Superior temporal gyrus (tissue), 1 donor: ENCODE results near the gene GRAMD1C.
"Not testable (repeated sequence)": the region's sequence is repeated elsewhere in the genome, so short reads cannot be mapped to it uniquely, and the experiment has no call there.

Experiments
- DNase-seq: peaks from one replicate; pipeline ENCODE4 v3.0.0-alpha.2; 2016; ENCODE audit errors: extremely low spot score

The GRAMD1C gene

DNA sequence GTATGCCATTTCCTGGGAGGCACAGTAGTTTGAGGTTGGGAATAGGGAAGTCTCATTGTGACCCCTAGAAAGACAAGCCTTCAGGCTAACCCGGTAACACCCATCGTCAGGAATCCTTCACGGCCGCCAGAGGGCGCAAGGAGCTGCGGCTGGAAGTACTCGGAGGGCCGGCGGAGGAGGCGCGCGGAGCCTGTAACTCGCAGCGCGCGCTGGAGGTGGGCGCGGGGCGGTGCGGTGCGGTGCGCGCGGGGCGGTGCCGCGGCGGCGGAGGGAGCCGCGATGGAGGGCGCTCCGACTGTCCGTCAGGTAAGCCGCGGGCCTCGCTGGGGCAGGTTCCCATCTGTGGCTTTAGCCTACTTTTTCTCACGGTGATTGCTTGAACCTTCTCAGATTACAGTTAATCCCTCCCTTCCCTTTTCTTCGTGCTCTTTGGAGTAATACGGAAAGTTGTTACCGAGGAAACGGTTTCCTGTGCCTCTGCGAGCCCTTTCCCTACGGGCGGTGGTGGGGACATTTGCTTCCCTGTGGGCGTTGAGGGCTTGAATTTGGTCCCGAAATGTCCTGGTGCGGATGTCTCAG, at the start of gene GRAMD1C:
GRAMD1C (plus strand) TSS at position 158 of the 579 bp plus-strand sequence; CDS start at position 280, 122 bp downstream.
- DNase-seq, result peak; percentile 85

- DNase-seq, result no peak
These were observed 47.2 kb upstream of the GRAMD1C start for GRCh38 chr3:113791381-113791780.

GRCh38 chr3:113794526-113794925, 44.1 kb upstream of the GRAMD1C start:
- no peak for DNase-seq

GRCh38 chr3:113795693-113796092, 42.9 kb upstream of the GRAMD1C start:
- DNase-seq, result no peak

DNA sequence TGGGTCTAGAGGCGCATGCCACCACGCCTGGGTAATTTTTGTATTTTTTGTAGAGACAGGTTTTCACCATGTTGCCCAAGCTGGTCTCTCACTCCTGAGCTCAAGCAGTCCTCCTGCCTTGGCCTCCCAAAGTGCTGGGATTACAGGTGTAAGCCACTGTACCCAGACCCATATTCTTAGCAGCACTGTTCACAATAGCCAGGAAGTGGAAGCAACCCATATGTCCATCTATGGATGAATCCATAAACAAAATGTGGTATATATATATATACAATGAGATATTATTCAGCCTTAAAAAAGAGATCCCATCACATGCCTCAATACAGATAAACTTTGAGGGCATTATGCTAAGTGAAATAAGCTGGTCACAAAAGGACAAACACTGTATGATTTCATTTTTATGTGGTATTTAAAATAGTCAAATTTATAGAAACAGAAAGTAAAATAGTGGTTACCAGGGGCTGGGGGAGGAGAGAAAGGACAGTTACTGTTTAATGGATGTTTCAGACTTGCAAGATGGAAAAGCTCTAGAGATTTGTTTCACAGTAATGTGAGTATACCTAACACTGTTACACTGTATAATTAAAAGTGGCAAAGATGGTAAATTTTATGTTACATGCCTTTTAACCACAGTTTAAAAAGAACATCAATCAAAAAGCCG, 35.7 kb upstream of the GRAMD1C start:
- DNase-seq, result no peak

DNA sequence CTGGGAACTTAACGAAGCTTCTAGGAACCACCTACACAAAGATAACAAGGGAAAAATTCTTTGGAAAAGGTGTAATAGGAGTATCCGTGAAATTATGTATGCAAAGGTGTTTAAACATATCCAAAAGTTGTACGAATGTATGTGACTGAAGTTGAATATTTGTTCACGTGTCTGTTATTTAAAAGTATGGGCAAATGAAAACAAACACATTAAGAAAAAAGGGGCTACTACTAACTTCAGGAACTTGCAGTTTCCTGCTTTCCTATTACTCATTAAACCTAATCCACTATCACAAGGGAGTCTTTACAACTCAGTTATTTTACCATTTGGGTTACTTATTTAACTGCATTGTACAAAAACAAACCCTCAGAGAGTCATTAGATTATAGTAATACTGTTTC, 33.9 kb upstream of the GRAMD1C start:
- DNase-seq, result no peak

- DNase-seq, result no peak
These were observed 33.3 kb upstream of the GRAMD1C start for GRCh38 chr3:113805249-113805648.

DNA sequence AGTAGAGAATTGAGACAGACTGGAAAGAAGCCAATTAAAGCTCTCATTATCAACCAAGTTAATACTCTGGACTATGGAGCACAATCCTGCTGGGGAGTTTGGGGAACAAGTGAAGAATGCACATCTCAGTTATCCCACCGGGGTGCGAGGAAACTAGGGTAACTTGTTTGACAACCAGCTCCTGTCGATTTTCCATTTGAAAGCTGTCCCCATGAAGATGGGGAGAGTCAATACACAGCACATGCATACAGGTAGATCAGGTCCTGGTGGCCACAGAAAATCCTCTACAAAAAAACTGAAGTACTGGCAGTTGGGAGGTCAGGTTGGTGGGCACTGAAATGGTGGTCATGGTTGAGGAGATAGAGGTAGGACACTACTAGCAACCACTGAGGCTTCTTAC, 25.7 kb upstream of the GRAMD1C start:
- no peak for DNase-seq

- no peak for DNase-seq
These were observed 18.7 kb upstream of the GRAMD1C start for GRCh38 chr3:113819866-113820265.

- DNase-seq, result no peak
These were observed 13.5 kb upstream of the GRAMD1C start for GRCh38 chr3:113825090-113825489.

- DNase-seq, result no peak
These were observed 10.0 kb upstream of the GRAMD1C start for GRCh38 chr3:113828600-113828999.

- no peak for DNase-seq
These were observed 8.8 kb upstream of the GRAMD1C start for GRCh38 chr3:113829576-113830354.

- no peak for DNase-seq
These were observed 7.6 kb upstream of the GRAMD1C start for GRCh38 chr3:113831103-113831355.

DNA sequence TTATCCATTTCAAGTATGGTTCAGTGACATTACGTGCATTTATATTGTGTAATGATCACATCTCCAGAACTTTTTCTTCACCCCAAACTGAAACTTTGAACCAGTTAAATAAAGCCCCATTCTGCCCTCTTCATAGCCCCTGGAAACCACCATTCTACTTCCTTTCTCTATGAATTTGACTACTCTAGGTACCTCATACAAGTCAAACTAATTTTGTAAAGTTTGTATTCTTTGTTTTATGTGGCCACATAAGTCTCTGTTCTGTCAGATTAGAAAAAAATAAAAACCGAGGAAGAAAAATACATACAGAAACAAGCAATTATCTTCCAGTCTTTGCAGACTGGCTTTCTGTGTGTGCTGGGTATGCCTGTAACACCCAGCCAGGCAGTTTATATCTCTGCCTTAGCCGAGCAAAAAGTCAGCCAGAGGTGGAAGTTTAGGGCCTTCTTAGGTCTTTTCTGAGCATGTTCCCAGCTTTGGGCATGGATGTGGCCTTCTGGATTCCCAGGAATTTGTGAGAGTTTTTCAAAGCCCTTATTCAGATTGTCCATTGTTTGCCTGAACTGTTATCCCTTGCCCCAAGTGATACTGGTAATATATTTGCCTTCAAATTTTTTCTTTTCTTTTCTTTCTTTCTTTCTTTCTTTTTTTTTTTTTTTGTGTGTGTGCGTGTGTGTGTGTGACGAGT, 6.0 kb upstream of the GRAMD1C start:
- no peak for DNase-seq

GRCh38 chr3:113834983-113835382, 3.6 kb upstream of the GRAMD1C start:
- DNase-seq, result no peak

- no peak for DNase-seq
These were observed 963 bp downstream of the GRAMD1C start for GRCh38 chr3:113839551-113839950.

GRCh38 chr3:113844622-113845222, 6.1 kb downstream of the GRAMD1C start:
- peak; percentile 74 for DNase-seq

DNA sequence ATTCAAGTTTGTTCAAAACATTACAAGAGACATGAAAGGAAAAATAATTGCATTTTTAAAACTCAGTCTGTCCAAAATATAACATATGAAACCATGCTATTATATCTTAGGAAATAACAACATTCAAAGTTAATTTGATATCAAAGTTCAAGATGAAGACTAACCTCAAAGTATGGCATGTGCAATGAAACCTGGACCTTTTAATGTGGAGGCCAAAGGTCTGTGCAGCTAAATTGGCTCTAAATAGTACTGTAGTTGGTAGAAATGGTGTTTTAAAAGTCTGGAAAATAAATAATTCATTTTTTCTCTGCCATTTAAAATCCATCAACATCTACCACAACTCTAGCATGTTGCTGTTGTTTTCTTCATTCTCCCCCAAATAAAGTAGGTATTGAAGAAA, 8.7 kb downstream of the GRAMD1C start:
- DNase-seq, result no peak

- DNase-seq, result no peak
These were observed 9.3 kb downstream of the GRAMD1C start for GRCh38 chr3:113847664-113848461.

DNA sequence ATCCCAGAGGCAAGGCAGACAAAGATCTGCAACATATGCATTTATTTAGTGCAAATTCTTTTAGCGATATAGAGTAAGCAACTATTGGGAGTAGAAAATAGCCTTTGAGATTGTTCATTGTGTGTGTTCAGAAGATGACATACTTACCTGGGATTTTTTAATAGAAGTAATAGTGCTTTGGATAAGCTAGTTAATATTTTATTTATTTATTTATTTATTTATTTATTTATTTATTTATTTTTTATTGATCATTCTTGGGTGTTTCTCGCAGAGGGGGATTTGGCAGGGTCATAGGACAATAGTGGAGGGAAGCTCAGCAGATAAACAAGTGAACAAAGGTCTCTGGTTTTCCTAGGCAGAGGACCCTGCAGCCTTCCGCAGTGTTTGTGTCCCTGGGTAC, 10.5 kb downstream of the GRAMD1C start:
- DNase-seq, result not testable (repeated sequence)

DNA sequence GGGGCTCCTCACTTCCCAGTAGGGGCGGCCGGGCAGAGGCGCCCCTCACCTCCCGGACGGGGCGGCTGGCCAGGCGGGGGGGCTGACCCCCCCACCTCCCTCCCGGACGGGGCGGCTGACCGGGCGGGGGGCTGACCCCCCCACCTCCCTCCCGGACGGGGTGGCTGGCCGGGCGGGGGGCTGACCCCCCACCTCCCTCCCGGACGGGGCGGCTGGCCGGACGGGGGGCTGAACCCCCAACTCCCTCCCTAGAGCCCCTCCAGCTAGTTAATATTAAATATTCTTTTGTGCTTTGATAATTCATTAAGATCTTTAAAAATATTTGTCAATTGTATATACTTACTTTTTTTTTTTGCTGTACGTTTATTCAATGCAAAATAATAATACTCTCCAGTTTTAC, 11.3 kb downstream of the GRAMD1C start:
- not testable (repeated sequence) for DNase-seq
